Nucleus accumbens (tissue), 56 donors: Measurements from ENCODE around the gene SLC4A11.
"Not testable (repeated sequence)": the region's sequence is repeated elsewhere in the genome, so short reads cannot be mapped to it uniquely, and the experiment has no call there.

ENCODE experiments used
- DNase-seq, 56 donors: peaks; one replicate each; lab custom pipeline; 2025; lab: John Stamatoyannopoulos, UW

SLC4A11 gene

GRCh38 chr20:3229798-3230197, 9.2 kb downstream of the SLC4A11 start:
- no peak for DNase-seq

- DNase-seq = no peak
Measured at GRCh38 chr20:3229158-3229557, 9.8 kb downstream of the SLC4A11 start.

GRCh38 chr20:3228750-3229032, 10.3 kb downstream of the SLC4A11 start:
- no peak for DNase-seq

- no peak for DNase-seq
Measured at GRCh38 chr20:3227936-3228749, 10.8 kb downstream of the SLC4A11 start.

- peak in 3 of 56 donors; percentile 17 to 43 (median 17) for DNase-seq
Measured at GRCh38 chr20:3227506-3227905, 11.5 kb downstream of the SLC4A11 start.

- DNase-seq = no peak
Measured at GRCh38 chr20:3226864-3227263, 12.1 kb downstream of the SLC4A11 start.

- DNase-seq = no peak
Measured at GRCh38 chr20:3226093-3226492, 12.9 kb downstream of the SLC4A11 start.

- no peak for DNase-seq
Measured at GRCh38 chr20:3224681-3225421, 14.1 kb downstream of the SLC4A11 start.

GRCh38 chr20:3223994-3224680, 14.9 kb downstream of the SLC4A11 start:
- DNase-seq = no peak

GRCh38 chr20:3223651-3223993, 15.4 kb downstream of the SLC4A11 start:
- no peak for DNase-seq

- no peak for DNase-seq
Measured at GRCh38 chr20:3222635-3223600, 16.1 kb downstream of the SLC4A11 start.

GRCh38 chr20:3221398-3222226, 17.4 kb downstream of the SLC4A11 start:
- no peak for DNase-seq

GRCh38 chr20:3218307-3218988, 20.5 kb downstream of the SLC4A11 start:
- peak in 20 of 56 donors; percentile 5 to 54 (median 21) for DNase-seq

GRCh38 chr20:3215359-3215917, 23.6 kb downstream of the SLC4A11 start:
- not testable (repeated sequence) for DNase-seq

GRCh38 chr20:3213226-3213625, 25.8 kb downstream of the SLC4A11 start:
- no peak for DNase-seq

GRCh38 chr20:3210346-3210745, 28.6 kb downstream of the SLC4A11 start:
- DNase-seq = no peak

GRCh38 chr20:3209946-3210317, 29.1 kb downstream of the SLC4A11 start:
- no peak for DNase-seq

- DNase-seq = peak in 46 of 56 donors; percentile 15 to 75 (median 45)
Measured at GRCh38 chr20:3209257-3209945, 29.6 kb downstream of the SLC4A11 start, which contains the start of gene ITPA. ITPA (plus strand) TSS chr20:3209498; CDS start chr20:3209552, 54 bp downstream.
